ENCODE measurements around the gene PSMD13.

The PSMD13 gene

GRCh38 chr11:291281-292210 is 54.8 kb downstream of the PSMD13 start:
- DNase-seq, result peak in 4 of 10 donors; percentile 24 to 79 (median 66)
- intact Hi-C loops (cut with DNase I), result no loop called here

- intact Hi-C loops (cut with DNase I), result no loop called here
- peak in 4 of 10 donors; percentile 20 to 78 (median 60) for DNase-seq
Observed at GRCh38 chr11:292211-293121, 55.7 kb downstream of the PSMD13 start.

GRCh38 chr11:293271-293851 is 56.6 kb downstream of the PSMD13 start:
- intact Hi-C loops (cut with DNase I), result no loop called here
- DNase-seq, result peak in 4 of 10 donors; percentile 12 to 76 (median 43)

GRCh38 chr11:293852-294661 is 57.3 kb downstream of the PSMD13 start:
- DNase-seq, result peak in 4 of 10 donors; percentile 21 to 74 (median 64)
- intact Hi-C loops (cut with DNase I), result no loop called here

- peak in 4 of 10 donors; percentile 7 to 66 (median 54) for DNase-seq
Observed at GRCh38 chr11:294780-295179, 58.0 kb downstream of the PSMD13 start.

GRCh38 chr11:295351-296170 is 58.8 kb downstream of the PSMD13 start:
- peak in 4 of 10 donors; percentile 9 to 74 (median 47) for DNase-seq
- intact Hi-C loops (cut with DNase I), result no loop called here

More at GRCh38 chr11:294780-295179, 58.0 kb downstream of the PSMD13 start:
- intact Hi-C loops (cut with DNase I), result no loop called here

- peak in 4 of 10 donors; percentile 20 to 76 (median 70) for DNase-seq
- intact Hi-C loops (cut with DNase I), result no loop called here
Observed at GRCh38 chr11:296171-297050, 59.6 kb downstream of the PSMD13 start.

- DNase-seq, result peak in 3 of 10 donors; percentile 14 to 66 (median 40)
- intact Hi-C loops (cut with DNase I), result no loop called here
Observed at GRCh38 chr11:297051-297585, 60.3 kb downstream of the PSMD13 start.

- peak in 4 of 10 donors; percentile 13 to 66 (median 45) for DNase-seq
- intact Hi-C loops (cut with DNase I), result no loop called here
Observed at GRCh38 chr11:297586-298405, 61.0 kb downstream of the PSMD13 start.

- DNase-seq, result peak in 4 of 10 donors; percentile 23 to 83 (median 64)
- intact Hi-C loops (cut with DNase I), result no loop called here
Observed at GRCh38 chr11:298406-299065, 61.8 kb downstream of the PSMD13 start.

GRCh38 chr11:299081-299891 is 62.5 kb downstream of the PSMD13 start, which contains the start of gene IFITM5:
IFITM5 (minus strand) TSS chr11:299526; CDS start chr11:299490, 36 bp downstream.
- intact Hi-C loops (cut with DNase I), result no loop called here
- peak in 4 of 10 donors; percentile 24 to 77 (median 50) for DNase-seq

- intact Hi-C loops (cut with DNase I), result loop anchor here (10.0 kb wide), 1 partner anchor 55 kb away; no protein-coding TSS in a partner anchor
- peak in 4 of 10 donors; percentile 26 to 78 (median 56) for DNase-seq
Observed at GRCh38 chr11:299951-300735, 63.4 kb downstream of the PSMD13 start.
